Measurements from ENCODE around the gene NSD2. TPM values are rescaled to one million over a fixed set of nuclear protein-coding genes. Genes with fewer than 3 reads are reported as not detected.

Gene NSD2
- total and polyA plus RNA-seq, 9 of the 15 experiments (the other 6 are each of a cell fraction or from before 2014, with no cell fraction given) = 6.4 to 126 (median 58.8) TPM

- TF ChIP-seq SP2 (IDR thresholded peaks at IDR 0.05; ENCODE audit: extremely low read depth, low read depth, low read length, poor library complexity, severe bottlenecking) (no peak), ZNF12 (CRISPR knock-in tag; IDR thresholded peaks at IDR 0.05) (peak; percentile 68; the same call in 1 of the 2 replicates), MIER1 (IDR thresholded peaks at IDR 0.05; ENCODE audit: low read depth) (no peak), SMARCA4 (IDR thresholded peaks at IDR 0.05) (no peak), ILF3 (IDR thresholded peaks at IDR 0.05; ENCODE audit: borderline replicate concordance) (no peak), ZNF311 (CRISPR knock-in tag; IDR thresholded peaks at IDR 0.05) (no peak), CBFA2T3 (IDR thresholded peaks at IDR 0.05) (no peak), POLR2AphosphoS2 (IDR thresholded peaks at IDR 0.05; ENCODE audit: low read length) (no peak), ZNF76 (CRISPR knock-in tag; IDR thresholded peaks at IDR 0.05; ENCODE audit: borderline replicate concordance) (no peak), MITF (IDR thresholded peaks at IDR 0.05) (no peak), U2AF2 (optimal IDR thresholded peaks at IDR 0.05; ENCODE audit: low read depth, low read length) (no peak), ETV1 (tag; conservative IDR thresholded peaks at IDR 0.05; ENCODE audit: low read depth) (no peak), HDAC6 (IDR thresholded peaks at IDR 0.05; ENCODE audit: low read depth, low read length) (no peak), ASH1L (IDR thresholded peaks at IDR 0.05; ENCODE audit: borderline replicate concordance, low read depth, partially characterized antibody) (no peak), NRF1 (conservative IDR thresholded peaks at IDR 0.05 in 1 of 2, IDR thresholded peaks at IDR 0.05 in 1 of 2) (peak; percentile 85 to 86), ZNF707 (CRISPR knock-in tag; conservative IDR thresholded peaks at IDR 0.05) (no peak), NFXL1 (CRISPR knock-in tag; IDR thresholded peaks at IDR 0.05) (no peak), FOXK2 (conservative IDR thresholded peaks at IDR 0.05 in 1 of 2, IDR thresholded peaks at IDR 0.05 in 1 of 2; ENCODE audit: low read depth in 2 of 2) (no peak), SP1 (CRISPR knock-in tag; IDR thresholded peaks at IDR 0.05) (peak; percentile 85), MYC (IDR thresholded peaks at IDR 0.05; ENCODE audit: low read depth, low read length) (no peak), MYC (CRISPR knock-in tag; IDR thresholded peaks at IDR 0.05; ENCODE audit: borderline replicate concordance, low read depth) (0 out of 2 replicates have a peak, but pooled peaks have one; percentile 40), SRF (CRISPR knock-in tag; IDR thresholded peaks at IDR 0.05) (peak in 1 of 2 experiments; percentile 78; a peak in 1 of 4 replicates), SPI1 (IDR thresholded peaks at IDR 0.05; ENCODE audit: borderline replicate concordance, low read depth, low read length) (peak; percentile 64; the same call in 1 of the 2 replicates), ZFPM2 (CRISPR knock-in tag; IDR thresholded peaks at IDR 0.05) (no peak), GATAD2B (IDR thresholded peaks at IDR 0.05; ENCODE audit: borderline replicate concordance) (no peak), KLF10 (CRISPR knock-in tag; IDR thresholded peaks at IDR 0.05) (no peak), RHOXF2B (CRISPR knock-in tag; conservative IDR thresholded peaks at IDR 0.05) (no peak), TRIM28 (IDR thresholded peaks at IDR 0.05) (no peak), HMG20B (CRISPR knock-in tag; IDR thresholded peaks at IDR 0.05) (no peak), HDAC2 (IDR thresholded peaks at IDR 0.05) (0 out of 2 replicates have a peak, but pooled peaks have one; percentile 19), KLF13 (tag; IDR thresholded peaks at IDR 0.05; ENCODE audit: borderline replicate concordance, low read depth) (peak; percentile 93), MAFG (tag; conservative IDR thresholded peaks at IDR 0.05) (no peak)
- TF ChIP-seq, protein P1, sequence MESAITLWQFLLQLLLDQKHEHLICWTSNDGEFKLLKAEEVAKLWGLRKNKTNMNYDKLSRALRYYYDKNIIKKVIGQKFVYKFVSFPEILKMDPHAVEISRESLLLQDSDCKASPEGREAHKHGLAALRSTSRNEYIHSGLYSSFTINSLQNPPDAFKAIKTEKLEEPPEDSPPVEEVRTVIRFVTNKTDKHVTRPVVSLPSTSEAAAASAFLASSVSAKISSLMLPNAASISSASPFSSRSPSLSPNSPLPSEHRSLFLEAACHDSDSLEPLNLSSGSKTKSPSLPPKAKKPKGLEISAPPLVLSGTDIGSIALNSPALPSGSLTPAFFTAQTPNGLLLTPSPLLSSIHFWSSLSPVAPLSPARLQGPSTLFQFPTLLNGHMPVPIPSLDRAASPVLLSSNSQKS (CRISPR knock-in tag; IDR thresholded peaks at IDR 0.05) = no peak
Measured at GRCh38 chr4:1870328-1870577, 940 bp upstream of the NSD2 start (continued).

Measured in K562 (cell line).